ENCODE data around the gene STX11.
"Not testable (repeated sequence)": the region's sequence is repeated elsewhere in the genome, so short reads cannot be mapped to it uniquely, and the experiment has no call there.

The STX11 gene

DNA sequence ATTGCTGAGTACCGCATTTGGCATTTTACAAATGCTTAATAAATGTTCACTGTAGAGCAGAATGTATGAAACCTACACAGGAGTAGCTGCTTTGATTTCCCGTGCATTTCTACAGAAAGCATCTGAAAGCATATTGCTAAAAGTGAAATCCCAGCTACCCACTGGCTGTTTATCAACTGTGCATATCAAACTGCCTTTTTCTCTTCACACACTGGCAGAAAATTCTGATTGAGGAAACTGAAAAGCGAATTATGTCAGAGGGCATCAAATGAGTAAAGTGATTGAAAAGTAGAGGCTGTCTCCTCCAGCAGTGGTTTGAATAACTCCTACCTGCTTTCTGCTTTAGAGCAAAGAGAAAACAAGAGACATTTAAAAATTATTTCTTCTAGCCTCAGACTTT, 28.0 kb downstream of the STX11 start:
- ATAC-seq, result peak; percentile 48 to 73

DNA sequence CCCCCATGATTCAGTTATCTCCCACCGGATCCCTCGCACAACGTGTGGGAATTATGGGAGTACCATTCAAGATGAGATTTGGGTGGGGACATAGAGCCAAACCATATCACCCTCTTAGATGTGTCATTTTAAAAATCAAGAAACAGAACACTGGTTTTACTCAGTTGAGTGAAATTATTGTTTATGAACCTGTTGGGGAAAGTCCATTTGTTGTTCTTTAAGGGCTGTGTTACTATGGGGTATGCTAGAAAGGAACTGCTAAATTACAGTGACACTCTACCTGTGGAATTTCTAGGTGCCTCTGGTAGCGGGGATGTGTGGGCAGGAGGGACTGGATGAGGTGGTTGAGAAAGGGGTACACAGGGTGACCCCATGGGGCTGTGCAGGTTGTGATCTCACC, 28.9 kb downstream of the STX11 start:
- ATAC-seq, result no peak

DNA sequence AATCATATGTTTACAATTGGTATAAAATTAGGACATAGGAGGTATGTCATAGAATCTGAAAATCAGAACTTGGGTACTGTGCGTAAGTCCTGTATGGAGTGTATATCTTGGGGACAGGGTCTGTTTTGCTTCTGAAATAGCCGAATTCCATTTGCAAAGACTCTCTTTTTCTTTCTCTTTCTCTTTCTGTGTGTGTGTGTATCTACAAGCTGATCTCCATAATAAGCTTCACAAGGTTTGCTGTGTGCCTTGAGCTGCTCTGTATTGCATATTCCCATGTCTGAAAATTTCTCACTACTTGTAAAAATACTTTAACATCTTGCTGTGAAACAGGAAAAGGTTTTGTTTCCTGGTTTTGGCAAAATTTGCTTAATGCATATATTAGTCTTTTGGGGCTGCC, 29.5 kb downstream of the STX11 start:
- ATAC-seq, result no peak

DNA sequence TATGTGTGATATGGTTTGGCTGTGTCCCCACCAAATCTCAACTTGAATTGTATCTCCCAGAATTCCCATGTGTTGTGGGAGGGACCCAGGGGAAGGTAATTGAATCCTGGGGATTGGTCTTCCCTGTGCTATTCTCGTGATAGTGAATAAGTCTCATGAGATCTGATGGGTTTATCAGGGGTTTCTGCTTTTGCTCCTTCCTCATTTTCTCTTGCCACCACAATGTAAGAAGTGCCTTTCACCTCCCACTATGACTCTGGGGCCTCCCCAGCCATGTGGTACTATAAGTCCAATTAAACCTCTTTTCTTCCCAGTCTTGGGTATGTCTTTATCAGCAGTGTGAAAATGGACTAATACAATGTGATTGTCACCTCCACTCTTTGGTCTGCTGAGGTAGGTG, 30.0 kb downstream of the STX11 start:
- ATAC-seq, result not testable (repeated sequence)

DNA sequence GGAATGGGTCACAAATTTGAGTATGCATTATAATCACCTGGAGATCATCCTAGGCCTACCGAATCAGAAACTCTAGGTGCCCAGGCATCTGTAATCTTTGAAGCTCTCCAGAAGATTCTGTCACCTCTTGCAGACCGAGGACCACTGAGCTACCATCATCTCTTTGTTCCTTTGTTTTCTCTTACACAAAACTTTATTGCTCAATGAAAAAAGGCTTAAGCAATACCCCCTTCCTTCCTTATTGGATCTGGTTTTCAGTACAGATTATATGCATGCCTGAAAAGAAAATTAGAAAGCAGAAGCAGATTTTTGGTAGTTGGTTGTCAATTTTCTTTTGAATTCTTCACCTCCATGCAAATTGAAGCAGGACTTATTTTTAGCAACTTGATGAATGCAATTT, 31.3 kb downstream of the STX11 start:
- no peak for ATAC-seq

DNA sequence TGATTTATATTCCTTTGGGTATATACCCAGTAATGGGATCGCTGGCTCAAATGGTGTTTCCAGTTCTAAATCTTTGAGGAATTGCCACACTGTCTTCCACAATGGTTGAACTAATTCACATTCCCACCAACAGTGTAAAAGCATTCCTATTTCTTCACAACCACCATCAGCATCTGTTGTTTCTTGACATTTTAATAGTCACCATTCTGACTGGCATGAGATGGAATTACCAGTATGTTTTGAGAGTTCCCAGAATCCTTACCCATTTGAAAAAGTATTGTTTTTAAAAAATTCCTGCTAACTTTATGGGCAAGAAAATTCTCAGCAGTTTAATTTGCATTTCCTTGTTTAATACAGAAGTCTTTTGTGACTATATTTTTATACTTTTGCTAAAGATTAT, 33.9 kb downstream of the STX11 start:
- not testable (repeated sequence) for ATAC-seq

DNA sequence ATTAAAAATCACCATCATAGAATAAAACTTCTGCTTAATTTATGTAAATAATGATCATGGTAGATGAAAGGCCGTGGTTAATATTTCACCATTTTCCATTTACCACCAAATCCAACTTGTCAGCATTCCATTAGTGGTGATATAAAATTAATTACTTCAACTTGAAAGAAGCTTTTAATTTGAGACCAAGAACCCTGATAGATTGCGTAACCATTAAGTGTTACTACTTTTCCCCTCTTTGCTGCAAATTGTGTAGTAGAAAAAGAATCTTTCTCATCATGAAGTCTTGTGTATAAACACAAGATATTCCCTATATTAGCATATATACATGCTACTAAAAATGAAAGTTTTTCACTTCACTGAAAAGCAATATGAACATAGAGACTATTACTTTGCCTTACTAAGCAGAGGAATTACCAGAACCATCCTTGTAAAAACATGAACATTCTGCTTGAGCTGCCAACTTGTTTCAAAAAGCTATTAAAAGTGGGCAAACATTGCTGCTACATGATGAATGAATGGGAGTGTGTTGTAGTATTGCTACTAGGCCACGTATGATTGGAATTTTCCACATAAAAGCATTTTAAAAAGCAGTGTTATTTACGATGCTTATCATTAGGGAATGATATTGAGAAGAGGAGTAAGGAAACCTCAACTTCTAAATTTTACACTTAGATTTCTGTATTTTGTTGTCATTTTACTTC, 35.0 kb downstream of the STX11 start:
- ATAC-seq, result no peak

DNA sequence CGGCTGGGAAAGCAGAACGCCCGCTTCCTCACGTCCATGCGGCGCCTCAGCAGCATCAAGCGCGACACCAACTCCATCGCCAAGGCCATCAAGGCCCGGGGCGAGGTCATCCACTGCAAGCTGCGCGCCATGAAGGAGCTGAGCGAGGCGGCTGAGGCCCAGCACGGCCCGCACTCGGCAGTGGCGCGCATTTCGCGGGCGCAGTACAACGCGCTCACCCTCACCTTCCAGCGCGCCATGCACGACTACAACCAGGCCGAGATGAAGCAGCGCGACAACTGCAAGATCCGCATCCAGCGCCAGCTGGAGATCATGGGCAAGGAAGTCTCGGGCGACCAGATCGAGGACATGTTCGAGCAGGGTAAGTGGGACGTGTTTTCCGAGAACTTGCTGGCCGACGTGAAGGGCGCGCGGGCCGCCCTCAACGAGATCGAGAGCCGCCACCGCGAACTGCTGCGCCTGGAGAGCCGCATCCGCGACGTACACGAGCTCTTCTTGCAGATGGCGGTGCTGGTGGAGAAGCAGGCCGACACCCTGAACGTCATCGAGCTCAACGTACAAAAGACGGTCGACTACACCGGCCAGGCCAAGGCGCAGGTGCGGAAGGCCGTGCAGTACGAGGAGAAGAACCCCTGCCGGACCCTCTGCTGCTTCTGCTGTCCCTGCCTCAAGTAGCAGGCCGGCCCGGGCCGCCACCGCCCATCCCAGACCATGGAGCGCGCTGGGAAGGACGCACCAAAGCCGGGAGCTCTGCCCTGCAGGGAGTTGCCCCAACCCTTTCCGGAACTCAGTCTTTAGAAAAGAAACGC, 36.7 kb downstream of the STX11 start:
- no peak for ATAC-seq

DNA sequence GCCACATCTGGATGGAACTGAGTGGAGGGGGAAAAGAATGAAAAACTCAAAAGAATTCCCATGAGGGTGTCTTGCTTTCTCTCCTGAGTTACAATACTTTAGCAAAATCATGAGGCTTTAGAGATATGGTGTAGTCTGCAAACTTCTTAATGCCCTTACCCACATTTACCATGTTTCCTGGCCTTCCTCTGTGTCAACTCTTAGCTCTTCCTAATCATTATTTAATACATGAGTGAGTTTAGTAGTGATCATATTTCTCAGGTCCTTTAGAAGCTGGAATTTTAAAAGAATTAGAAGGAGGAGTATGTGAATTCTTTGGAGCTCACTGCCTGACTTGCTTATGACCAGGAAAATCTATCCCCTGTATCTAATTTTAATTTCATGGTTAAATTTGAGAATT, 39.0 kb downstream of the STX11 start:
- ATAC-seq, result no peak

DNA sequence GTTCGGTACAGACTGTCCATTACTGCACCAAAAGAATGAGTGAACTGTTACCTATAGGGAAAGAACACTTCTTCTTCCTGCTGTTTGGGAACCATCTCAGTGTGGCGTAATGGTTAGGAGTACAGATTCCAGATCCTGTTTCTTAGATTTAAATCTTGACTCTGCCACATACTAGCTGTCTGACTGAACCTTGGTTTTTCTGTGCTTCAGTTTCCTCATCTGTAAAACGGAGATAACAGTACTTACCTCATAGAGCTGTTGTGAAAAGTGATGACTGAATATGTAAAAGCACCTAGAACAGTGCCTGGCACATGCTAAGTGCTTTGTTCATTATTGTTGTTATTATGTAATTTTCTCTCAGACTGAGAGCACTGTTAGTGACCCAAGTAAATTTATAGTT, 39.8 kb downstream of the STX11 start:
- ATAC-seq, result no peak

DNA sequence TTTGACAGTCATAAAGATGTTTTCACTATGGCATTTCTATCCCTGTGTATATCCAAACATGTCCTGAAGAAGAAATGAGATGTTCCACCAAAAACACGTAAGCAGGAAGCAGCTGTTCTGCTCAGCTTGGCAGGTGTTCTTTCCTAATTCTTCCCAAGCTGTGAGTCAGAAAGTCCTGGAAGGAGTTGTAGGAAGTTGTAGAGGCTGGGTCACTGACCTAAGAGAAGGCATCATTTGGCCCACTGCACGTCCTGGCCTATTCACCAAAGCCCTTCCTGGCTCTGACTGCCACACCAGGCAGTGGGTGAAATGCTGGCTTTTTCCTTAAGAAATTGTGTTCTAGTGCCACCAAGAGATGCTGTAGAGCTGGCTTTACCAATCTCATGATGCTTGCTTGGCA, 40.3 kb downstream of the STX11 start:
- ATAC-seq, result no peak

DNA sequence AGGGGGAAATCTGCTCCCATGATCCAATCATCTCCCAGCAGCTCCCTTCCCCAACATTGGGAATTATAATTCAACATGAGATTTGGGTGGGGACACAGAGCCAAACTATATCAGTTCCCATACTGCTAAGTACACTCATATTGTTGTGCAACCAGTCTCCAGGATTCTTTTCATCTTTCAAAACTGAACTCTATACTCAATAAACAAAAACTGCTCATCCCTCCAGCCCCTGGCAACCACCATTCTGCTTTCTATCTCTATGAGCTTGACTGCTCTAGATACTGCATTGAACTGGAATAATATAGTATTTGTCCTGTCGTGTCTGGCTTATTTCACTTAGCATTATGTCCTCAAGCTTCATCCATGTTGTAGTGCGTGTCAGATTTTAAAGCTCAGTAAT, 42.9 kb downstream of the STX11 start:
- no peak for ATAC-seq

DNA sequence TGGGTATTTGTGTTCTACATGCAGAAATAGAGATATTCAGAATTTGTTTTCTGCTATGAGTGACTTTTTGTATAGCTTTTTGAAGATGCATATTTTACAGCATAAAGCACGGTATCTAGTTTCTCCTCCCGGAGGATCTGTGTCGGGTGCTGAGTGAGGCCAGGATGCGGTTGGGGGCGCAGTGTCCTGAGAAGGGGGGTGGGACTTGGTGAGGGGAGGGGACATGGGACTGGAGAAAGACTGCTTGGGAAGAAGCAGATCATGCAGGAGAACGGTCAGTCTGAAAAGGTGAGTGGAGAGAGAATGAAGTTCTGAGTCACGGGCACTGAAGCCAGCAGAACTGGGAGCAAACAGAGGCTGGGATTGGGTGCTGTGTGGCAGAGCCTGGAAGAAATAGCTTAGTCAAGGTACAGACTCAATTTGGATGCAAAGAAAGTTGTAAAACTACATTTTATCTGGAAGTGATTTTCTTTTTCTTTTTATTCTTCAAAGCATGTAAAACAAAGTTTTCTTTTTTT, 44.0 kb downstream of the STX11 start:
- no peak for ATAC-seq

DNA sequence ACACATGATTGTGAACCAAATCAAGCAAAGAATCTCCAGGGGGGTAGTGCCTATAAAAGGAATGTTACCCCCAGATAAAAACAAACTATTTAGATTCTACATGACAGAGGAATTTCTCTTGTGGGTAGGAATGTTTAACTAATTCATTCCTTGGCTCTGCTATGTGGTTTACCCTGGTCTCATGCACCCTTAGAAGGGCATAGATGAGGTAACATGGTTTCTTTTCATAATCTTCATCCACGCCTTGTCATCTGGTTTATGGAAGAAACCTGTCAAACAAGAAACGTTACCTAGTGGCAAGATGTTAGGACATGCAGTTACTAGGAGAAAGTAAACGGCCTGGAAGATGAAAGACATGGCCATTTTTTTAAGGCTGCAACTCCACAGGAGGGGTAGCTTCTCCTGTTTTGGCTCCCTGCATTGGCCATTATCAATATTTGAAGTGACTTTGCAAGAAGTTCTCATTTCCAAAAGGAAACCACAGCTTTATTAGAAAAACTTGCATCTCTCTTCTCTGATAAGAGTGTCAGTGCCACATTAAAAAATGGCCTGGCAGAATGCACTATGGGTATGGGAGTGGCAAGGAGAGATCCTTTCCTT, 45.5 kb downstream of the STX11 start:
- no peak for ATAC-seq

DNA sequence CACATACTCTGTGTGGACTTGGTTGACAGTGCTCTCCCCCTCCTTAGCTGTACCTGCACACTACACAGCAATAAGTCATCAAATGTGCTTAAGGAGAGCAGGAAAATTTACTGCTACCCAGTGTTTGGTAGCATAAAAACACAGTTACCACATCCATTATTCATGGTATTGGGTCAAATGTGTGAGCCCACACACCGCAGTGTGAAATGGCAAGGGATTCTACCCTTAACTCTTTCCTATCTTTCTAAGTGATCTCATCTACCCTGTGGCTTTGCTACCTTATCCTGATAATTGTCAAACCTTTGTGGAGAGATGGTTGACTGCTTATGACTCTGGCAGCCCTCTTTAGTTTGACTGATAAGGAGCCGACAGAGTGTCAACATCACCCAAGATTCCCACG, 47.6 kb downstream of the STX11 start:
- no peak for ATAC-seq

DNA sequence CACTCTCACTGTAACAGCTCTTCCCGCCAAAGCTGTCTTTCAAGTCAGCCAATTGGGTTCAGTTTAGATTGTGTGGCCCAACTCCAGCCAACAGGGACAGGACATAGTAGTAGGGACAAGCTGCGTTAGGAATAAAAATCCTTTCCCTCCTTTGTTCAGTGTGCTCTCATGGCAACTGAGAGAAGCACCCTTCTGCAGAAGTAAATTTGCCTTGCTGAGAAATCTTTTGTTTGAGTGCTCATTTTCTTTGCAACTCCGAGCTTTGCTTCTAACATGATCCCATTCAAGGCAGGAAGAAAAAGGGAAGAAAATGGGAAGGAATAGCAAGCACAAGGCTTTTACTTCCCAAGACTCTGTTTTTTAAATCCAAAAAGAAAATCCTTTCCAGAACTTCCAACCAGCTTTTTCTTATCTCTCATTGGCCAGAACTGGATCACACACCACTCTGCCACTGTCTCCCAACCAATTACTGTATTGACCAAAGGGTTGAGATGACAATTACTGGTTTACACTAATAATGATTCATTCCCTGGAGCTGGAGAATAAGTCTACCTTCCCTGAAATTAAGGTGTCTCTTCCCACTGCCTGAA, 52.7 kb downstream of the STX11 start:
- no peak for ATAC-seq

DNA sequence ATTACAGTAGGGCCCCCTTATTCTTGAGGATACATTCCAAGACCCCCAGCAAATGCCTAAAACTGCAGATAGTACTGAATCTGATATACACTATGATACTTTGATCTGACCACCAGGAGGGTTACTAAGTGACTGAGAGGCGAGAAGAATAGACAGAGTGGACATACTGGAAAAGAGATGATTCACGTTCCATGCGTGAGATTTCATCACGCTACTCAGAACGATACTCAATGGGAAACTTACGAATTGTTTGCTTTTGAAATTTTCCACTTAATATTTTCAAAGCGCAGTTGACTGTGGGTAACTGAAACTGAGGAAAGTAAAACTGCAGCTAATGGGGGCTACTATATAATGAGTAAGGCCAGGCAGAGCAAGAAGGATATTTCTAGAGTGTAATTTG, 60.8 kb downstream of the STX11 start:
- ATAC-seq, result no peak

DNA sequence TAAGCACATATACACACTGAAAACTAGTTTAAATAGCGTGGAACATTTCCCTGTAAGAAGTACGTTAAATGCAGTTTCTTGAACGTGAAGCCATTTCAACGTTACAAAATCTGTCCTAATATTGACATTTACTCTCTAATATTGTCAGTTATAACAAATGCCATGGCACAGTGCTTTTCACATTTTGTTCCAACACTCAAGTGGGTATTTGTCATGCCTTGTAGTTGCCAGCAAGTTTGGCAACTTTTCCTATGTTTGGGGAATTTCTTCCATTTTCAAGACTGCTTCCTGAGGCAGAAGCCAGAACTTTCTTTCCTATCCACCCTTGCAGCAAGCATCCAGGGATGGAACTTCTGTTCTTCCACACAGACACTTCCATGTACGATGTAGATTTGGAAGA, 63.0 kb downstream of the STX11 start:
- ATAC-seq, result no peak

DNA sequence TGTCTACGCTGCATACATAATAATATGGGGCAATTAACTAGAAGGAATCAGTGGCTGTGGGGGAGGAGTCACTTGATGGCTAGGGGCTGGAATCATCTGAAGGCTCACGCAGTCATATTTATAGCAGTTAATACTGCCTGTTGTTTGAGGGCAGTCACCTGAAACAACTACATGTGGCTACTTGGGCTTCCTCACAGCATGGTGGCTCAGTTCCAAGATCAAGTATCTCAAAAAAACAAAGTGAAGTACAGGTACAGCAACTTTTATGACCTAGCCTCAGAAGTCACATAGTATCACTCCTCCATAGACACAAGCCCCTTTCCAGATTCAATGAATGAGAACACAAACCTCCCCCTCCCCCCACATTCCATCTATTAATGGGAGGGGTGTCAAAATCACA, 63.7 kb downstream of the STX11 start:
- ATAC-seq, result no peak

DNA sequence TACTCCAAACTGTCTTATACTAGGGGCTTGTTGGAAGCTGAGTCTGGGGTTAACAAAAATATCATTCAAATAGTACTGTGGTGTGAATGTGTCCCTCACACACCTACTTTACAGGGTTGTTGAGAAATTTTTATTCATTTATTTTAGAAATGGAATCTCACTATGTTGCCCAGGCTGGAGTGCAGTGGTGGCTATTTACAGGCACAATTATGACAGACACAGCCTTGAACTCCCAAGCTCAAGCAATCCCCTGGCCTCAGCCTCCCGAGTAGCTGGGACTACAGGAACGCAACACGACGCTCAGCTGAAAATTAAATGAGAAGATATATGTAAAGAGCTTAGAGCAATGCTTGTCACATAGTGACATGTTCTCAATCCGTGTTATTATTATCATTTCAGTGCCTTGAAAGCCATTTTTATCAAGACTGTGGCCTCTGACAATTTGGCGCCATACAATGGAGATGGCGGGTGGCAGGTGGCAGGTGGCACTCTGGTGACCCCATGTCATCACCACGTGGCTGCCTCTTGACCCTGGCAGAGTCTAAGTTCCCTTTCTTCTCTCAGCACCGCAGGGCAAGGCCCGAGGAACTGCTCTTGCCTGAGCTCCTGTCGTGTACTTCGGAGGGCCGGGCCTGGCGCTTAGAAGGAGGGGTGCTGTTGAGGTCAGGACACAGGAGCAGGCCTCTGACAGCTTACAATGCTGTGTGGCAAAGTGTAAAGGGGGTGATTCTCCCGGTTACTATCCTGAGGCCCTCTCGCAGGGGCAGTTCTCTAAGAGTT, 64.5 kb downstream of the STX11 start:
- no peak for ATAC-seq

DNA sequence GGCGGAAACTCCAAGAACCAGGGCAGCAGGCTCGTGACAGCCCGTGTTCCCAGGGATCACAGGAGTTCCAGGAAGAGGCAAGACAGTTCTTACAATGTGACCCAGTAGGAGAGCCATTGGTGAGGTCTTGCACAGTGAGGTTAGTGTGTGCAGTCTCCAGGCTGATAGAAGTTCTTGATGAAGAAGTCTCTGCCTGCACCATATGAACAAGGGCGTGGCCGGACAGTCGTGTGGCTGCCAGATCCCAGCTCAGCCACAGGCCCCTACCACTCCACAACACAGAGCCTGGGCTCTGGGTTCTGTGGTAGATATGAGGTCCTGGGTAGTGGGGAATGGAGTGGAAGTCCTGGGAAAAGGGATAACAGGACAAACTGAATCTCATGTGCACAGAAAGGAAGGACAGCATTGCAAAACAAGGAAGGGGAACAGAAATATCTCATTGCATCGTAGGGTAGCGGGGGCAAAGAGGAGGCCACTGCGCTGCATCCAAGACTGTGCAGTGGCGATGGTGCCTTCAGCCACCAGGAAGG, 65.2 kb downstream of the STX11 start:
- no peak for ATAC-seq

DNA sequence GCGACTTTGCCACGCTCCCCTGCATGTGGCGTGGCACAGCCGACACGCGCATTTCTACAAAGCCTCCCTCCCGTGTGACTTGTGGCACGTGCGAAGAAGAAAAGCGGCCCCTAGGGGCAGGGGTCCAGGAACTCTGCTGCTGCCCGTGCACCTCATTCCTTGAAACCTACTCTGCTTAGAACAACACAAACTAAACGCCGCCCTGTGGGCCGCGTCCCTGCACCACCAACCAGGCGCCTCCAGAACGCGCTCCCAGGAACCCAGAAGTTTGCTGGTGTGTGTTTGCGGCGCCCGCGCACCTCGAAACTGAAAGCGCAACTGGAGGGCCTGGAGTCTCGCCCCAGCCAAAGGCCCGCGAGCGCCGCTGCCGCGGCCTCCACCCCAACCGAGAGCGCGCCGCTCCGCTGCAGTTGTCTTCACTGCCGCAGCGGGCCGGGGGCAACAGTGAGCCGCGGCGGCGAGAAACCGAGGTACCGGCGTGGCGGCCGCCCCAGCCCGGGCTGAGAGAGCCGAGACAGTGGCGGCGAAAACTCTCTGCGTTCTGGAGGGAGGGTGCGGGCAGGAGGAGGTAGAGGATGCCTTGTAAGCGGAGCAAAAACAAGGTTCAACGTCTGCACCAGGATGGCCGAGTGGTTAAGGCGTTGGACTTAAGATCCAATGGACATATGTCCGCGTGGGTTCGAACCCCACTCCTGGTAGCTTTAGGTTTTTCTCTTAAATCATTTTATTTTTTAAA, 65.8 kb downstream of the STX11 start:
- peak; percentile 90 to 91 for ATAC-seq

Data from activated CD4-positive, CD25-positive, alpha-beta regulatory T cell treated with anti-CD3 and anti-CD28 coated beads, Interleukin-2, amount 50 U/mL, for 24 hours (primary cell).